IMR-90 (cell line): ENCODE data around the gene MMP10. TPM values are rescaled to one million over a fixed set of nuclear protein-coding genes. Genes with fewer than 3 reads are reported as not detected.

Source experiments
- ATAC-seq: fragments of 200-7000 bp; cut with Tn5 transposase; 2 replicates; pipeline ENCODE4 v1.9.1; 2020; ENCODE audit warnings: low read depth, mild to moderate bottlenecking, moderate library complexity
- BruUV-seq: library from RNA; stranded (reverse); fragments of 400-500 nt; replicated peaks from 2 replicates; lab custom pipeline; 2021; lab: Mats Ljungman, UMichigan
- CTCF ChIA-PET: fragments of 300-600 bp; formaldehyde crosslinking; extraction: SDS; loops from one replicate; lab custom pipeline; 2021; ENCODE audit warnings: antibody characterized with exemption; lab: Yijun Ruan, JAX
- POLR2A ChIA-PET: fragments of 300-600 bp; sonication (Branson Sonifier 250); formaldehyde crosslinking; loops from one replicate; lab custom pipeline; 2022; ENCODE audit warnings: antibody characterized with exemption; ENCODE audit not compliant: unreplicated experiment; lab: Charles Lee
- DNase-seq: peaks from one replicate; pipeline ENCODE4 v3.0.0; 2013
- H2AFZ ChIP-seq: replicated peaks from 2 replicates; pipeline ENCODE3; 2013; ENCODE audit warnings: low read length, mild to moderate bottlenecking; ENCODE audit not compliant: poor library complexity
- H2AK5ac ChIP-seq: 2 replicates; pipeline ENCODE4 v1.6.1; 2013; ENCODE audit warnings: low read depth, low read length, inconsistent platforms
- H2AK9ac ChIP-seq: replicated peaks from 2 replicates; pipeline ENCODE3; 2013; ENCODE audit warnings: mild to moderate bottlenecking, low read depth, low read length, moderate library complexity; ENCODE audit not compliant: poor library complexity
- H2BK120ac ChIP-seq: 2 replicates; pipeline ENCODE4 v1.6.1; 2013; ENCODE audit warnings: low read depth, low read length, inconsistent platforms
- H2BK15ac ChIP-seq: 3 replicates; pipeline ENCODE4 v1.6.1; 2013; ENCODE audit warnings: low read depth, low read length, inconsistent platforms
- H2BK20ac ChIP-seq: 2 replicates; pipeline ENCODE4 v1.6.1; 2013; ENCODE audit warnings: low read depth, mild to moderate bottlenecking, inconsistent platforms, low read length, moderate library complexity
- H2BK5ac ChIP-seq: 2 replicates; pipeline ENCODE4 v1.6.1; 2013; ENCODE audit warnings: mild to moderate bottlenecking, low read depth, low read length, inconsistent platforms; ENCODE audit not compliant: poor library complexity, severe bottlenecking
- H3K14ac ChIP-seq: replicated peaks from 2 replicates; pipeline ENCODE4 v1.6.1; 2013; ENCODE audit warnings: low read depth, low read length, inconsistent platforms
- H3K18ac ChIP-seq: 2 replicates; pipeline ENCODE4 v1.6.1; 2013; ENCODE audit warnings: low read depth, low read length, control low read depth
- H3K23ac ChIP-seq: 2 replicates; pipeline ENCODE4 v1.6.1; 2013; ENCODE audit warnings: low read depth, low read length, inconsistent platforms
- H3K27ac ChIP-seq: 2 replicates; pipeline ENCODE4 v1.5.1; 2013; ENCODE audit warnings: mild to moderate bottlenecking, control low read depth, low read length; ENCODE audit not compliant: insufficient read depth
- H3K27me3 ChIP-seq: 2 replicates; pipeline ENCODE4 v1.6.1; 2013; ENCODE audit warnings: low read length; ENCODE audit not compliant: control insufficient read depth, insufficient read depth
- H3K36me3 ChIP-seq: 2 replicates; pipeline ENCODE4 v1.6.1; 2013; ENCODE audit warnings: low read length, mixed read lengths; ENCODE audit not compliant: control insufficient read depth, insufficient read depth
- H3K4ac ChIP-seq: 2 replicates; pipeline ENCODE4 v1.6.1; 2013; ENCODE audit warnings: low read depth, low read length, inconsistent platforms
- H3K4me1 ChIP-seq: 2 replicates; pipeline ENCODE4 v1.6.1; 2013; ENCODE audit warnings: low read length, mixed read lengths; ENCODE audit not compliant: control insufficient read depth, insufficient read depth
- H3K4me2 ChIP-seq: 2 replicates; pipeline ENCODE4 v1.6.1; 2013; ENCODE audit warnings: low read depth, mild to moderate bottlenecking, control low read depth, low read length, moderate library complexity
- H3K4me3 ChIP-seq: 2 replicates; pipeline ENCODE4 v1.5.1; 2013; ENCODE audit warnings: low read depth, mild to moderate bottlenecking, control low read depth, low read length, moderate library complexity; ENCODE audit not compliant: insufficient read depth
- H3K56ac ChIP-seq: 2 replicates; pipeline ENCODE4 v1.6.1; 2013; ENCODE audit warnings: low read length, inconsistent platforms; ENCODE audit not compliant: insufficient read depth; ENCODE audit errors: extremely low read depth
- H3K79me1 ChIP-seq, 2 experiments: 2 replicates each; pipeline ENCODE4 v1.6.1; 2013; ENCODE audit warnings: low read length in 2 of 2, inconsistent platforms in 1 of 2, low read depth in 1 of 2
- H3K9ac ChIP-seq: 2 replicates; pipeline ENCODE4 v1.6.1; 2013; ENCODE audit warnings: low read depth, low read length, control low read depth
- H3K9me1 ChIP-seq: 2 replicates; pipeline ENCODE4 v1.6.1; 2013; ENCODE audit warnings: low read length, inconsistent platforms; ENCODE audit not compliant: insufficient read depth
- H3K9me3 ChIP-seq: 2 replicates; pipeline ENCODE4 v1.6.1; 2013; ENCODE audit warnings: low read length; ENCODE audit not compliant: control insufficient read depth, insufficient read depth
- H4K20me1 ChIP-seq: 2 replicates; pipeline ENCODE4 v1.6.1; 2013; ENCODE audit warnings: low read length, inconsistent platforms; ENCODE audit not compliant: insufficient read depth
- H4K5ac ChIP-seq: 2 replicates; pipeline ENCODE4 v1.6.1; 2013; ENCODE audit warnings: mild to moderate bottlenecking, low read depth, low read length, control low read depth
- H4K8ac ChIP-seq, 2 experiments: 2 replicates each; pipeline ENCODE4 v1.6.1; 2013; ENCODE audit warnings: low read depth in 2 of 2, low read length in 2 of 2, control low read depth in 1 of 2, inconsistent platforms in 1 of 2
- H4K91ac ChIP-seq: 2 replicates; pipeline ENCODE4 v1.6.1; 2013; ENCODE audit warnings: low read depth, low read length, inconsistent platforms; ENCODE audit not compliant: insufficient read depth
- CTCF ChIP-seq: conservative IDR thresholded peaks from 2 replicates; pipeline ENCODE4 v1.5.1; 2012; ENCODE audit warnings: mild to moderate bottlenecking, low read depth, low read length, improper control_type of control experiment
- FOS ChIP-seq: fragments of 150-350 bp; IDR thresholded peaks from 2 replicates; pipeline ENCODE4 v1.6.1; 2016; ENCODE audit warnings: low read depth, low read length
- MAFK ChIP-seq: IDR thresholded peaks from 2 replicates; pipeline ENCODE4 v1.6.1; 2012; ENCODE audit warnings: low read depth, low read length, improper control_type of control experiment
- MAZ ChIP-seq: IDR thresholded peaks from 2 replicates; pipeline ENCODE4 v1.6.1; 2012; ENCODE audit warnings: low read depth, mild to moderate bottlenecking, low read length, improper control_type of control experiment, moderate library complexity, borderline replicate concordance
- RAD21 ChIP-seq: IDR thresholded peaks from 2 replicates; pipeline ENCODE4 v1.6.1; 2012; ENCODE audit warnings: low read length, improper control_type of control experiment
- SMC3 ChIP-seq: fragments of 150-350 bp; IDR thresholded peaks from 2 replicates; pipeline ENCODE4 v1.6.1; 2016; ENCODE audit warnings: low read depth, mild to moderate bottlenecking, antibody characterized with exemption, low read length, moderate library complexity
- dilution Hi-C: fragments of 300-500 bp; cut with HindIII; formaldehyde crosslinking; loops from one replicate; pipeline ENCODE4 v1.14.3; 2018; ENCODE audit warnings: low sequenced_read_pairs; ENCODE audit not compliant: unreplicated experiment
- in situ Hi-C: fragments of 300-500 bp; cut with MboI; formaldehyde crosslinking; loops from 3 replicates; pipeline ENCODE4 v1.14.3; 2019; ENCODE audit warnings: low sequenced_read_pairs, inconsistent platforms, mixed read lengths
- intact Hi-C: fragments of 100-400 bp; cut with micrococcal nuclease; formaldehyde crosslinking; loops from 2 replicates; pipeline ENCODE4 v1.10.0; 2022
- polyA plus RNA-seq, 3 experiments: library from polyadenylated mRNA; depleted of rRNA; stranded (reverse); fragments of >200 nt; gene quantifications; 2 replicates each; pipeline ENCODE4 v1.2.3, GENCODE V29; 2012; ENCODE audit warnings: low replicate concordance in 1 of 3
- total RNA-seq: library from RNA; depleted of rRNA; stranded (reverse); fragments of >200 nt; gene quantifications from 2 replicates; pipeline ENCODE4 v1.2.3, GENCODE V29; 2012

The MMP10 gene
- total and polyA plus RNA-seq, 2 of the 4 experiments (the other 2 are of a cell fraction): not detected

GRCh38 chr11:102794382-102794781 lies 14.0 kb upstream of the MMP10 start:
- H4K8ac ChIP-seq: no peak overlapping the region
- BruUV-seq: no TSS peak
- 0 out of 2 replicates have a peak overlapping the region, but pooled peaks have one; percentile 7 for H3K14ac ChIP-seq
- in situ Hi-C loops: no loop called here
- H2AFZ ChIP-seq: peak overlapping the region; percentile 54
- no peak overlapping the region for H2BK120ac ChIP-seq
- dilution Hi-C loops: no loop called here
- no peak overlapping the region for H2BK5ac ChIP-seq
- DNase-seq (peak; percentile 50), ATAC-seq (peak; percentile 21; the same call in 1 of the 2 replicates)
- no peak overlapping the region for H3K56ac ChIP-seq
- no peak overlapping the region for H3K27ac ChIP-seq
- H2BK20ac ChIP-seq: no peak overlapping the region
- H2AK9ac ChIP-seq: peak overlapping the region; percentile 42
- H4K20me1 ChIP-seq: no peaks in the 10 kb centered on the region
- H4K5ac ChIP-seq: no peak overlapping the region
- no peak overlapping the region for H4K91ac ChIP-seq
- H2BK15ac ChIP-seq: no peak overlapping the region
- no peak overlapping the region for H3K9ac ChIP-seq
- no peak overlapping the region for H3K4me2 ChIP-seq
- peaks cover 2% of the 10 kb centered on the region for H3K4me1 ChIP-seq
- POLR2A ChIA-PET: no interaction called here
- TF ChIP-seq SMC3 (peak; percentile 42), FOS (no peak), RAD21 (peak; percentile 39), CTCF (peak; percentile 54), MAFK (no peak), MAZ (no peak)
- CTCF ChIA-PET: no interaction called here
- H3K18ac ChIP-seq: no peak overlapping the region
- intact Hi-C loops: no loop called here
- no peaks in the 10 kb centered on the region for H3K36me3 ChIP-seq
- H3K23ac ChIP-seq: no peak overlapping the region
- no peaks in the 10 kb centered on the region for H3K79me1 ChIP-seq
- no peaks in the 10 kb centered on the region for H3K9me3 ChIP-seq
- H3K4me3 ChIP-seq: no peak overlapping the region
- H3K27me3 ChIP-seq: no peaks in the 10 kb centered on the region
- 0 out of 2 replicates have a peak overlapping the region, but pooled peaks have one; percentile 16 for H3K4ac ChIP-seq
- H2AK5ac ChIP-seq: no peak overlapping the region
- peaks cover 5% of the 10 kb centered on the region for H3K9me1 ChIP-seq
